Measurements from ENCODE around the gene BPIFA1.

BPIFA1 gene

GRCh38 chr20:33224399-33224798 is 11.4 kb upstream of the BPIFA1 start:
- no peak for ATAC-seq (replicated peaks; ENCODE audit: extremely low read depth, poor library complexity, severe bottlenecking)
- Mint-ChIP-seq H3K27ac (ENCODE audit: low read depth) (no peak overlapping the region), H3K9me3 (no peaks in the 10 kb centered on the region), H3K27me3 (peaks cover 68% of the 10 kb centered on the region), H3K36me3 (ENCODE audit: insufficient read depth) (no peaks in the 10 kb centered on the region), H3K4me3 (no peak overlapping the region), H3K4me1 (no peaks in the 10 kb centered on the region)
- no peak for DNase-seq (ENCODE audit: low spot score in 2 of 2)

- H3K27ac Mint-ChIP-seq (ENCODE audit: low read depth) = no peak overlapping the region
- no peaks in the 10 kb centered on the region for H3K4me1 Mint-ChIP-seq
- no peak overlapping the region for H3K4me3 Mint-ChIP-seq
- ATAC-seq (replicated peaks; ENCODE audit: extremely low read depth, poor library complexity, severe bottlenecking) = no peak
- H3K9me3 Mint-ChIP-seq = no peaks in the 10 kb centered on the region
- no peak for DNase-seq (ENCODE audit: low spot score in 2 of 2)
- H3K27me3 Mint-ChIP-seq = peaks cover 61% of the 10 kb centered on the region
- no peaks in the 10 kb centered on the region for H3K36me3 Mint-ChIP-seq (ENCODE audit: insufficient read depth)
These were observed 6.0 kb upstream of the BPIFA1 start for GRCh38 chr20:33229843-33230242.

GRCh38 chr20:33231237-33231636 is 4.6 kb upstream of the BPIFA1 start:
- ATAC-seq (replicated peaks; ENCODE audit: extremely low read depth, poor library complexity, severe bottlenecking) = no peak
- Mint-ChIP-seq H3K36me3 (ENCODE audit: insufficient read depth) (no peaks in the 10 kb centered on the region), H3K27ac (ENCODE audit: low read depth) (no peak overlapping the region), H3K4me1 (no peaks in the 10 kb centered on the region), H3K4me3 (no peak overlapping the region), H3K27me3 (peaks cover 47% of the 10 kb centered on the region), H3K9me3 (no peaks in the 10 kb centered on the region)
- DNase-seq (ENCODE audit: low spot score in 2 of 2) = no peak

- H3K36me3 Mint-ChIP-seq (ENCODE audit: insufficient read depth) = no peaks in the 10 kb centered on the region
- ATAC-seq (replicated peaks; ENCODE audit: extremely low read depth, poor library complexity, severe bottlenecking) = no peak
- H3K4me1 Mint-ChIP-seq = no peaks in the 10 kb centered on the region
- H3K4me3 Mint-ChIP-seq = no peak overlapping the region
- no peak for DNase-seq (ENCODE audit: low spot score in 2 of 2)
- no peak overlapping the region for H3K27ac Mint-ChIP-seq (ENCODE audit: low read depth)
- H3K9me3 Mint-ChIP-seq = no peaks in the 10 kb centered on the region
- peaks cover 43% of the 10 kb centered on the region for H3K27me3 Mint-ChIP-seq
These were observed 3.2 kb upstream of the BPIFA1 start for GRCh38 chr20:33232486-33233072.

- Mint-ChIP-seq H3K36me3 (ENCODE audit: insufficient read depth) (no peaks in the 10 kb centered on the region), H3K4me3 (no peak overlapping the region), H3K4me1 (no peaks in the 10 kb centered on the region), H3K27me3 (peaks cover 48% of the 10 kb centered on the region), H3K27ac (ENCODE audit: low read depth) (no peak overlapping the region), H3K9me3 (no peaks in the 10 kb centered on the region)
- no peak for ATAC-seq (replicated peaks; ENCODE audit: extremely low read depth, poor library complexity, severe bottlenecking)
- no peak for DNase-seq (ENCODE audit: low spot score in 2 of 2)
These were observed 2.5 kb upstream of the BPIFA1 start for GRCh38 chr20:33233129-33233774.

- DNase-seq (ENCODE audit: low spot score in 2 of 2) (no peak), ATAC-seq (replicated peaks; ENCODE audit: extremely low read depth, poor library complexity, severe bottlenecking) (no peak)
- H3K36me3 Mint-ChIP-seq (ENCODE audit: insufficient read depth) = no peaks in the 10 kb centered on the region
- H3K27me3 Mint-ChIP-seq = peaks cover 54% of the 10 kb centered on the region
- no peak overlapping the region for H3K4me3 Mint-ChIP-seq
- no peaks in the 10 kb centered on the region for H3K4me1 Mint-ChIP-seq
- no peak overlapping the region for H3K27ac Mint-ChIP-seq (ENCODE audit: low read depth)
- no peaks in the 10 kb centered on the region for H3K9me3 Mint-ChIP-seq
These were observed 1.7 kb upstream of the BPIFA1 start for GRCh38 chr20:33234050-33234449.

GRCh38 chr20:33236351-33236750 is 555 bp downstream of the BPIFA1 start:
- no peak overlapping the region for H3K27ac Mint-ChIP-seq (ENCODE audit: low read depth)
- H3K9me3 Mint-ChIP-seq = no peaks in the 10 kb centered on the region
- H3K4me3 Mint-ChIP-seq = no peak overlapping the region
- ATAC-seq (replicated peaks; ENCODE audit: extremely low read depth, poor library complexity, severe bottlenecking) = no peak
- H3K36me3 Mint-ChIP-seq (ENCODE audit: insufficient read depth) = no peaks in the 10 kb centered on the region
- no peaks in the 10 kb centered on the region for H3K4me1 Mint-ChIP-seq
- H3K27me3 Mint-ChIP-seq = peaks cover 59% of the 10 kb centered on the region
- DNase-seq (ENCODE audit: low spot score in 2 of 2) = no peak

GRCh38 chr20:33237989-33238388 is 2.2 kb downstream of the BPIFA1 start:
- ATAC-seq (replicated peaks; ENCODE audit: extremely low read depth, poor library complexity, severe bottlenecking) (no peak), DNase-seq (ENCODE audit: low spot score in 2 of 2) (no peak)
- Mint-ChIP-seq H3K36me3 (ENCODE audit: insufficient read depth) (no peaks in the 10 kb centered on the region), H3K27ac (ENCODE audit: low read depth) (no peak overlapping the region), H3K4me1 (no peaks in the 10 kb centered on the region), H3K27me3 (peaks cover 51% of the 10 kb centered on the region), H3K4me3 (no peak overlapping the region), H3K9me3 (no peaks in the 10 kb centered on the region)

- Mint-ChIP-seq H3K27me3 (peaks cover 38% of the 10 kb centered on the region), H3K4me3 (no peak overlapping the region), H3K4me1 (no peaks in the 10 kb centered on the region), H3K27ac (ENCODE audit: low read depth) (no peak overlapping the region), H3K9me3 (no peaks in the 10 kb centered on the region), H3K36me3 (ENCODE audit: insufficient read depth) (no peaks in the 10 kb centered on the region)
- DNase-seq (ENCODE audit: low spot score in 2 of 2) (no peak), ATAC-seq (replicated peaks; ENCODE audit: extremely low read depth, poor library complexity, severe bottlenecking) (no peak)
These were observed 3.6 kb downstream of the BPIFA1 start for GRCh38 chr20:33239418-33239817.

GRCh38 chr20:33239979-33240736 is 4.4 kb downstream of the BPIFA1 start:
- no peaks in the 10 kb centered on the region for H3K4me1 Mint-ChIP-seq
- H3K27ac Mint-ChIP-seq (ENCODE audit: low read depth) = no peak overlapping the region
- H3K36me3 Mint-ChIP-seq (ENCODE audit: insufficient read depth) = no peaks in the 10 kb centered on the region
- no peaks in the 10 kb centered on the region for H3K9me3 Mint-ChIP-seq
- peaks cover 38% of the 10 kb centered on the region for H3K27me3 Mint-ChIP-seq
- DNase-seq (ENCODE audit: low spot score in 2 of 2) (no peak), ATAC-seq (replicated peaks; ENCODE audit: extremely low read depth, poor library complexity, severe bottlenecking) (no peak)
- H3K4me3 Mint-ChIP-seq = no peak overlapping the region

GRCh38 chr20:33240923-33241322 is 5.1 kb downstream of the BPIFA1 start:
- Mint-ChIP-seq H3K36me3 (ENCODE audit: insufficient read depth) (no peaks in the 10 kb centered on the region), H3K27ac (ENCODE audit: low read depth) (no peak overlapping the region), H3K4me3 (no peak overlapping the region)

GRCh38 chr20:33242319-33243100 is 6.7 kb downstream of the BPIFA1 start:
- no peaks in the 10 kb centered on the region for H3K9me3 Mint-ChIP-seq
- H3K36me3 Mint-ChIP-seq (ENCODE audit: insufficient read depth) = no peaks in the 10 kb centered on the region
- H3K4me3 Mint-ChIP-seq = no peak overlapping the region
- H3K4me1 Mint-ChIP-seq = no peaks in the 10 kb centered on the region
- no peak for DNase-seq (ENCODE audit: low spot score in 2 of 2)
- no peak overlapping the region for H3K27ac Mint-ChIP-seq (ENCODE audit: low read depth)
- peaks cover 29% of the 10 kb centered on the region for H3K27me3 Mint-ChIP-seq
- ATAC-seq (replicated peaks; ENCODE audit: extremely low read depth, poor library complexity, severe bottlenecking) = no peak

More at GRCh38 chr20:33240923-33241322, 5.1 kb downstream of the BPIFA1 start:
- no peak for ATAC-seq (replicated peaks; ENCODE audit: extremely low read depth, poor library complexity, severe bottlenecking)
- H3K4me1 Mint-ChIP-seq = no peaks in the 10 kb centered on the region
- no peak for DNase-seq (ENCODE audit: low spot score in 2 of 2)
- no peaks in the 10 kb centered on the region for H3K9me3 Mint-ChIP-seq
- H3K27me3 Mint-ChIP-seq = peaks cover 38% of the 10 kb centered on the region

Measured in central memory CD8-positive, alpha-beta T cell (primary cell).